Gastrocnemius medialis (tissue), 4 donors: ENCODE measurements around the gene ENPP1. TPM values are rescaled to one million over a fixed set of nuclear protein-coding genes. Genes with fewer than 3 reads are reported as not detected.
A peak's percentile ranks its signal among the peaks of the same experiment; 100 is the strongest.

ENCODE experiments used
- ATAC-seq, 2 donors: fragments of 150-250 bp; one replicate each; pipeline ENCODE4 v1.9.1; 2016
- DNase-seq, 2 donors: peaks; one replicate each; pipeline ENCODE4 v3.0.0-alpha.2; 2019
- H3K27ac ChIP-seq, 4 donors: fragments of 200-600 bp; sonication (generic); 1 replicate in 1 of 4; 2 replicates in 3 of 4; pipeline ENCODE4 v1.5.1; 2016 to 2018; ENCODE audit warnings: mild to moderate bottlenecking in 2 of 4, moderate library complexity in 1 of 4
- H3K27me3 ChIP-seq, 3 donors: fragments of 200-600 bp; sonication (generic) in 2 of 3; 1 replicate in 1 of 3; 2 replicates in 2 of 3; pipeline versions ENCODE4 v1.5.1 to v1.6.0; 2016 to 2019; ENCODE audit warnings: mild to moderate bottlenecking in 1 of 3, moderate library complexity in 1 of 3
- H3K36me3 ChIP-seq, 2 donors: fragments of 200-600 bp; sonication (generic) in 1 of 2; one replicate each; pipeline ENCODE4 v1.5.1; 2017 to 2018
- H3K4me1 ChIP-seq, 2 donors: fragments of 200-600 bp; sonication (generic) in 1 of 2; one replicate each; pipeline ENCODE4 v1.5.1; 2016 to 2017; ENCODE audit warnings: mild to moderate bottlenecking in 2 of 2
- H3K4me3 ChIP-seq, 4 donors: fragments of 200-600 bp; sonication (generic) in 3 of 4; 1 replicate in 1 of 4; 2 replicates in 3 of 4; pipeline ENCODE4 v1.5.1; 2016 to 2019; ENCODE audit warnings: mild to moderate bottlenecking in 2 of 4
- H3K9me3 ChIP-seq, 3 donors: fragments of 200-600 bp; sonication (generic) in 2 of 3; 1 replicate in 1 of 3; 2 replicates in 2 of 3; pipeline ENCODE4 v1.5.1; 2016 to 2019
- POLR2A ChIP-seq, 2 donors: fragments of 450-650 bp; IDR thresholded peaks; one replicate each; pipeline ENCODE4 v1.6.1; 2017; ENCODE audit warnings: antibody characterized with exemption in 2 of 2, mild to moderate bottlenecking in 2 of 2, moderate library complexity in 2 of 2
- in situ Hi-C, 4 donors: fragments of 200-750 bp; cut with MboI; loops; one replicate each; pipeline versions ENCODE4 v1.15.0 to v1.8.0; 2017; ENCODE audit warnings: low sequenced_read_pairs in 4 of 4
- intact Hi-C: fragments of 100-400 bp; cut with DNase I; formaldehyde crosslinking; loops from one replicate; pipeline ENCODE4 v1.15.1; 2023; ENCODE audit warnings: low total_unique reads
- total RNA-seq, 4 donors: library from RNA; depleted of rRNA; stranded (reverse); fragments of >200 nt; gene quantifications; one replicate each; pipeline versions ENCODE4 v1.1.0 to v1.2.3, GENCODE V29; 2016
- TF ChIP-seq, protein P1 (sequence below), 5 experiments: fragments of 450-650 bp in 3 of 5; fragments of 200-600 bp in 2 of 5; sonication (generic) in 2 of 5; IDR thresholded peaks in 4 of 5; conservative IDR thresholded peaks in 1 of 5; 1 replicate in 4 of 5; 2 replicates in 1 of 5; pipeline ENCODE4 v1.5.1; 2016 to 2019; ENCODE audit warnings: antibody characterized with exemption in 5 of 5, mild to moderate bottlenecking in 3 of 5, moderate library complexity in 3 of 5

Gene ENPP1
- total RNA-seq, result 1 to 10 TPM; 3.1 to 5.0 (median 4.0) TPM

DNA sequence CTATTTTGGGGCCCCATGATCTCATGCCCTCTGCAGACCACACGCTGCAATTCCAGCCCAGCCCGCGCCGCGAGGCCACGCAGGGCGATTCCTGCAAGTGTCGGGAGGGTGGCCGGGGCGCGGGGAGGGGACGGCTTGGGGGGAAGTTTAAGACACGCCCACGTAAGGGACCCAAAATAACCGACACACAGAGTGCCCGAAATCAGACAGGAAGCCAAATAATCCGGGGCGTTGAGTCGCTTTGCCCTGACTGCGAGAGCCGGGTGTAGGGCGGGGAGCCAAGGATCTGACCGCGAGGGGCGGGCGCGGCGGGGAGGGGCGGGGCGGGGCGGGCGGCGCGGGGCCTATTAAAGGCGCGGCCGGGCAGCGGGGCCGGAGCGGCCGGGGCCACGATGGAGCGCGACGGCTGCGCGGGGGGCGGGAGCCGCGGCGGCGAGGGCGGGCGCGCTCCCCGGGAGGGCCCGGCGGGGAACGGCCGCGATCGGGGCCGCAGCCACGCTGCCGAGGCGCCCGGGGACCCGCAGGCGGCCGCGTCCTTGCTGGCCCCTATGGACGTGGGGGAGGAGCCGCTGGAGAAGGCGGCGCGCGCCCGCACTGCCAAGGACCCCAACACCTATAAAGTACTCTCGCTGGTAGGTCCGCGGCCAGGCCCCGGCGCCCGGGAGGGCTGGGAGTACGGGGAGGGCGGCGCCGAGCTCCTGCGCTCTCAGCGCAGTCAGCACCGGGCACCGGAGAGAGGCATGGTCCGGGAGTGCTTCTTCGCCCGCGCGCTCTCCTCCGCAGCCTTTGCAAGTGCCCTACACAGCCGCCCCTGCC lies at the start of gene ENPP1:
ENPP1 (plus strand) TSS at position 377 of the 816 bp plus-strand sequence; CDS start at position 393, 16 bp downstream.
- H3K36me3 ChIP-seq, result no peaks in the 10 kb centered on the region
- peaks cover 0 to 7% of the 10 kb centered on the region in 2 donors for H3K4me1 ChIP-seq
- in situ Hi-C loops, result no loop called here
- peak; percentile 48 to 71 for DNase-seq
- peak in 1 of 2 donors; percentile 45 for TF ChIP-seq POLR2A (IDR thresholded peaks at IDR 0.05)
- TF ChIP-seq, protein P1, sequence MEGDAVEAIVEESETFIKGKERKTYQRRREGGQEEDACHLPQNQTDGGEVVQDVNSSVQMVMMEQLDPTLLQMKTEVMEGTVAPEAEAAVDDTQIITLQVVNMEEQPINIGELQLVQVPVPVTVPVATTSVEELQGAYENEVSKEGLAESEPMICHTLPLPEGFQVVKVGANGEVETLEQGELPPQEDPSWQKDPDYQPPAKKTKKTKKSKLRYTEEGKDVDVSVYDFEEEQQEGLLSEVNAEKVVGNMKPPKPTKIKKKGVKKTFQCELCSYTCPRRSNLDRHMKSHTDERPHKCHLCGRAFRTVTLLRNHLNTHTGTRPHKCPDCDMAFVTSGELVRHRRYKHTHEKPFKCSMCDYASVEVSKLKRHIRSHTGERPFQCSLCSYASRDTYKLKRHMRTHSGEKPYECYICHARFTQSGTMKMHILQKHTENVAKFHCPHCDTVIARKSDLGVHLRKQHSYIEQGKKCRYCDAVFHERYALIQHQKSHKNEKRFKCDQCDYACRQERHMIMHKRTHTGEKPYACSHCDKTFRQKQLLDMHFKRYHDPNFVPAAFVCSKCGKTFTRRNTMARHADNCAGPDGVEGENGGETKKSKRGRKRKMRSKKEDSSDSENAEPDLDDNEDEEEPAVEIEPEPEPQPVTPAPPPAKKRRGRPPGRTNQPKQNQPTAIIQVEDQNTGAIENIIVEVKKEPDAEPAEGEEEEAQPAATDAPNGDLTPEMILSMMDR (IDR thresholded peaks at IDR 0.05 in 4 of 5, conservative IDR thresholded peaks at IDR 0.05 in 1 of 5), result peak in 3 of 5 experiments; percentile 22 to 46 (median 43)
- peak within 1 kb of the TSS; percentile 71 to 84 (median 78) for H3K27ac ChIP-seq
- H3K9me3 ChIP-seq, result no peaks in the 10 kb centered on the region
- intact Hi-C loops, result loop anchor here (2.0 kb wide), 1 partner anchor 179 kb away; the partner anchor contains the start of gene MED23
- peak; percentile 91 to 95 for ATAC-seq
- H3K27me3 ChIP-seq, result no peaks in the 10 kb centered on the region
- peak within 1 kb of the TSS; percentile 61 to 76 (median 70) for H3K4me3 ChIP-seq

DNA sequence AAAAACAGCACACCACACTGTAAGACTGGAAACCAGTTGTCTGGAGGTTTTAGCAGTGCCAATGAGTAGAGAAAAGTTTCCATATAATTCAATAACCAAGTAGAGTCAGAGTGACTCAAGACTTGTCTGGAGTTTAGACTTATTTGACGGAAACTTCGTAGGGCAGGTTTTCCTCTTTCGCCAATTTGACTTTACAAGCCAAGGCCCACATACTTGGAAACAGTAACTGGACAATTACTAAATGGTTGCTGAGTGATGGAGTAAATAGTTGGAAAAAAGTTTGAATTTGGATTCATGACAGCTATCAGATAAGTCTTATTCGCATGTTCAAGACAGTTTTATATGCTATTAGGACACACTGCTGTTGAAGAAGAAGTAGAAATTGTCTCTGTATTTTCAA lies 48.9 kb upstream of the ENPP1 start:
- in situ Hi-C loops (no loop called here), intact Hi-C loops (no loop called here)
- TF ChIP-seq POLR2A (IDR thresholded peaks at IDR 0.05), result no peak
- TF ChIP-seq, protein P1 (IDR thresholded peaks at IDR 0.05 in 4 of 5, conservative IDR thresholded peaks at IDR 0.05 in 1 of 5), result no peak
- Histone ChIP-seq H3K36me3 (no peaks in the 10 kb centered on the region), H3K4me1 (peaks cover 0 to 1% of the 10 kb centered on the region in 2 donors), H3K9me3 (no peaks in the 10 kb centered on the region), H3K27me3 (no peaks in the 10 kb centered on the region), H3K27ac (no peak overlapping the region), H3K4me3 (no peak overlapping the region)
- ATAC-seq (no peak), DNase-seq (no peak)

DNA sequence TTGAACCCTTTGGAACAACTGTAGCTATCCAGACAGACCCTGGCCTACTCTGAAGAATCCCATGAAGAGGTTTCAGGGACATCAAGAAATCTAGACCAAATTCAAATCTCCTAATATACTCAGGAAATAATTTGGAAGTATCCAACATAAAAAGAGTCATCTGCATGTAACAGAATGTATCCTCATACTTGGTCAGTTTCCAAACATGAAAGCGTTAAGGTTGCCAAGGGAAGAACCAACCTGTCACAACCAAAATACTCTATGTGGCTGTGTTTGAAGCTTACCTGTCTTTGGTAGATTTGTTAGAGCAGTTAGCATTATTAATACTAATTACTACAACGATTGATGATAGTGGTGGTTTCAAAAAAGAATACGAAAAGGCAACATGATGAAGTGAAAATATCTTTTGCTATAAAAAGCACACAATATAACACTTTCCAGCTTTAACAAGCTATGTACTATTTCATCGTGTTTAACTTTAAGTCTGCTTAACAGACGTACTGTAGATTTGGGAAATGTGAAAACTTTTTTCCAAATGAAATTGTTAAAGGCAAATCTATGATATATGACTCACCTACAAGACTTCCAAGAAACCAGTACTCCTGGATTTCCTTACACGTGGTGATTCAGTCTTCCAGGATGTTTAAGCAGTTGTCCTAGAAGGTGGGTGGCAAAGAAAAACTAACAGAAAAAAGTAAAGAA lies 46.6 kb upstream of the ENPP1 start:
- Histone ChIP-seq H3K27ac (no peak overlapping the region), H3K9me3 (no peaks in the 10 kb centered on the region), H3K4me1 (peaks cover 8 to 12% of the 10 kb centered on the region in 2 donors), H3K4me3 (no peak overlapping the region), H3K36me3 (no peaks in the 10 kb centered on the region), H3K27me3 (no peaks in the 10 kb centered on the region)
- DNase-seq (no peak), ATAC-seq (no peak)
- in situ Hi-C loops, result no loop called here
- intact Hi-C loops, result no loop called here
- TF ChIP-seq, protein P1 (IDR thresholded peaks at IDR 0.05 in 4 of 5, conservative IDR thresholded peaks at IDR 0.05 in 1 of 5), result no peak
- TF ChIP-seq POLR2A (IDR thresholded peaks at IDR 0.05), result no peak

- in situ Hi-C loops, result no loop called here
- DNase-seq, result no peak
Observed at GRCh38 chr6:131761762-131762067, 46.1 kb upstream of the ENPP1 start.

More at GRCh38 chr6:131761762-131762067, 46.1 kb upstream of the ENPP1 start:
- TF ChIP-seq, protein P1 (IDR thresholded peaks at IDR 0.05 in 4 of 5, conservative IDR thresholded peaks at IDR 0.05 in 1 of 5), result no peak
- Histone ChIP-seq H3K4me1 (peaks cover 8 to 13% of the 10 kb centered on the region in 2 donors), H3K9me3 (no peaks in the 10 kb centered on the region), H3K27ac (no peak overlapping the region), H3K27me3 (no peaks in the 10 kb centered on the region), H3K4me3 (no peak overlapping the region), H3K36me3 (no peaks in the 10 kb centered on the region)
- intact Hi-C loops, result no loop called here
- no peak for ATAC-seq
